GM21526 (cell line): ENCODE results near the gene CPNE6.
A peak's percentile ranks its signal among the peaks of the same experiment; 100 is the strongest.

Source experiments
- ATAC-seq: cut with Tn5 transposase; IDR thresholded peaks from one replicate; pipeline ENCODE4 v1.9.1; 2021; ENCODE audit warnings: moderate library complexity; ENCODE audit not compliant: unreplicated experiment, low FRiP score

Gene CPNE6

GRCh38 chr14:24067133-24068082, 4.0 kb upstream of the CPNE6 start:
- ATAC-seq: no peak

- ATAC-seq: no peak
Measured at GRCh38 chr14:24068711-24069410, 2.5 kb upstream of the CPNE6 start.

GRCh38 chr14:24069411-24069735, 2.0 kb upstream of the CPNE6 start:
- no peak for ATAC-seq

GRCh38 chr14:24070285-24071143, 848 bp upstream of the CPNE6 start:
- ATAC-seq: no peak

- ATAC-seq: no peak
Measured at GRCh38 chr14:24071836-24072430, 571 bp downstream of the CPNE6 start.

GRCh38 chr14:24072436-24072835, 1.1 kb downstream of the CPNE6 start:
- ATAC-seq: no peak

- no peak for ATAC-seq
Measured at GRCh38 chr14:24072881-24073877, 1.8 kb downstream of the CPNE6 start.

GRCh38 chr14:24074625-24075484, 3.5 kb downstream of the CPNE6 start:
- no peak for ATAC-seq

- ATAC-seq: no peak
Measured at GRCh38 chr14:24075485-24076301, 4.3 kb downstream of the CPNE6 start.

GRCh38 chr14:24076302-24076601, 4.9 kb downstream of the CPNE6 start:
- no peak for ATAC-seq

- no peak for ATAC-seq
Measured at GRCh38 chr14:24077086-24077485, 5.7 kb downstream of the CPNE6 start.

- ATAC-seq: no peak
Measured at GRCh38 chr14:24078146-24078545, 6.8 kb downstream of the CPNE6 start.

GRCh38 chr14:24079491-24080141, 8.3 kb downstream of the CPNE6 start:
- ATAC-seq: no peak

GRCh38 chr14:24080142-24080530, 8.8 kb downstream of the CPNE6 start:
- no peak for ATAC-seq

- peak; percentile 86 for ATAC-seq
Measured at GRCh38 chr14:24080888-24081738, 9.8 kb downstream of the CPNE6 start.

GRCh38 chr14:24081739-24082211, 10.4 kb downstream of the CPNE6 start:
- no peak for ATAC-seq
